Activated CD4-positive, alpha-beta T cell treated with anti-CD3 and anti-CD28 coated beads, Interleukin-2, amount 10 ng/mL, durations not matched to agents 7 days and 5 days (primary cell): ENCODE measurements around the gene ACP5. TPM values are rescaled to one million over a fixed set of nuclear protein-coding genes. Genes with fewer than 3 reads are reported as not detected.

Source experiments
- CTCF ChIA-PET: fragments of 350-600 bp; sonication (Branson Sonifier 250); formaldehyde crosslinking; loops from one replicate; lab custom pipeline; 2021; ENCODE audit warnings: antibody characterized with exemption; lab: Charles Lee
- POLR2A ChIA-PET: fragments of 350-600 bp; sonication (Branson Sonifier 250); formaldehyde crosslinking; loops from one replicate; lab custom pipeline; 2021; ENCODE audit warnings: antibody characterized with exemption; lab: Charles Lee
- DNase-seq: peaks from one replicate; pipeline ENCODE4 v3.0.0-alpha.2; 2020
- H3K27ac Mint-ChIP-seq: one replicate; pipeline ENCODE4 v1.8.0; 2021; ENCODE audit warnings: mild to moderate bottlenecking, moderate library complexity, mixed read lengths
- H3K27me3 Mint-ChIP-seq: one replicate; pipeline ENCODE4 v1.8.0; 2021; ENCODE audit warnings: mixed read lengths
- H3K36me3 Mint-ChIP-seq: one replicate; pipeline ENCODE4 v1.8.0; 2021; ENCODE audit warnings: low read depth, mixed read lengths
- H3K4me1 Mint-ChIP-seq: one replicate; pipeline ENCODE4 v1.8.0; 2021; ENCODE audit warnings: mixed read lengths
- H3K4me3 Mint-ChIP-seq: one replicate; pipeline ENCODE4 v1.8.0; 2021; ENCODE audit warnings: mild to moderate bottlenecking, moderate library complexity, mixed read lengths
- H3K9me3 Mint-ChIP-seq: one replicate; pipeline ENCODE4 v1.8.0; 2021; ENCODE audit warnings: mixed read lengths
- total RNA-seq, 2 experiments: library from RNA; stranded (reverse); gene quantifications; one replicate each; pipeline ENCODE4 v1.2.3, GENCODE V29; 2021

ACP5 gene
- total RNA-seq, 2 experiments from 2014 or later = 27.5 to 33.9 TPM

DNA sequence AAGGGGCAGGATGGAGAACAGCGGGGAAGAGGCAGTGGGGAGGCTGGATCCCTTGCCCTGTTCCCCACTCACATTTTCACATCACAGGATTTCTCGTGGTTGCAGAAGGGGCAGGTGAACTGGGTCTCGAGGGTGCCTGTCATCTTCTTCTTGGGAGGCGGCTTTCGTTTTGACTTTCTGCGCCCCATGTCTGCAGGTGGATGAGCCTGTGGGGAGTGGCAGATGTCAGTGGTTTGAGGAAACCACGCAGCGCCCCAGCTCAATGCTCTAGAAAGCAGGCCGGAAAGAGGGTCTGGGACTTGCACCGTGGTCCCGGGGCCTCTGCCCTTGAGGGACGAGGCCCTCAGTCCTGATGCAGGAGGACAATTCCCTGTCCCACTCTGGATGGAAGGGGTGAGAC, 23.3 kb downstream of the ACP5 start:
- H3K36me3 Mint-ChIP-seq = peaks cover 20% of the 10 kb centered on the region
- POLR2A ChIA-PET = no interaction called here
- CTCF ChIA-PET = interaction anchor here (1.1 to 1.6 kb wide), 2 partner anchors 18 to 27 kb away, joined by 3 to 6 read pairs; no protein-coding TSS in a partner anchor
- H3K27ac Mint-ChIP-seq = peak overlapping the region; percentile 74
- peak; percentile 31 for DNase-seq
- H3K4me3 Mint-ChIP-seq = no peak overlapping the region
- H3K27me3 Mint-ChIP-seq = no peaks in the 10 kb centered on the region
- peaks cover 38% of the 10 kb centered on the region for H3K4me1 Mint-ChIP-seq
- H3K9me3 Mint-ChIP-seq = no peaks in the 10 kb centered on the region

GRCh38 chr19:11552666-11553372, 24.6 kb downstream of the ACP5 start:
- no peak overlapping the region for H3K4me3 Mint-ChIP-seq
- CTCF ChIA-PET = interaction anchor here (0.8 to 1.9 kb wide), 3 partner anchors 8 to 39 kb away, joined by 3 to 6 read pairs (median 4); no protein-coding TSS in a partner anchor
- DNase-seq = no peak
- H3K27me3 Mint-ChIP-seq = no peaks in the 10 kb centered on the region
- H3K27ac Mint-ChIP-seq = peak overlapping the region; percentile 11
- POLR2A ChIA-PET = no interaction called here
- no peaks in the 10 kb centered on the region for H3K9me3 Mint-ChIP-seq
- H3K36me3 Mint-ChIP-seq = peaks cover 20% of the 10 kb centered on the region
- H3K4me1 Mint-ChIP-seq = peaks cover 31% of the 10 kb centered on the region

DNA sequence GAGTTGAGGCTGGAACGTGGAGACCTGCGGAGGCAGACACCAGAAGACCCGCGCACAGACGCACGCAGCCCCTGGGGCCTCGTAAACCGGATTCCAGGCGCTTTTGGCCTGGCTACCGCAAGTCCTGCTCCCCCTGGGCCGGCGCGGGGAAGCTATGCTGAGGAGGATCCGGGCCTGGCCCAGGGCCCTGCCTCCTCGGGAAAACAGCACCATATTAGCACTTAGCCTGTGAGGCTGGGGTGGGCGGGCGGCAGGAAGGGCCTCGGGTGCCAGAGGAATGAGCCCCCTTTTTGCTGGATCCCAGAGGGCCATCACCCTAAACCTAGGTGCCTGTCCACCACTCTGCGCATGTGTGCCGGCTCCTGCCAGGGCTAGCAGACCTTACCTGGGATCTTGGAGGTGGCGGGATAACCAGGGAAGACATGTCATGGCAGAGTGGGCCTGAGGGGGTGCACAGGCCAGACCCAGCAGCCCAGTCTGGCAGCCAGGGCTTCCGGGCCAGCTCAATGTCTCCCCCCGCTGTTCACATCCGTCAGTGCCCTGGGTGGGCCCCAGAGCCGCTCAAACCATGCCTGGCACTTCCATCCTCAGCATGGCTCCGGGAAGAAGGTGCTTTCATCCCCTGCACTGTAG, 25.7 kb downstream of the ACP5 start:
- Mint-ChIP-seq H3K4me3 (no peak overlapping the region), H3K36me3 (peaks cover 18% of the 10 kb centered on the region), H3K27me3 (no peaks in the 10 kb centered on the region), H3K27ac (no peak overlapping the region), H3K9me3 (no peaks in the 10 kb centered on the region), H3K4me1 (peaks cover 24% of the 10 kb centered on the region)
- CTCF ChIA-PET = interaction anchor here (0.8 to 1.9 kb wide), 4 partner anchors 9 to 38 kb away, joined by 3 to 6 read pairs (median 4); no protein-coding TSS in a partner anchor
- DNase-seq = no peak
- POLR2A ChIA-PET = no interaction called here

DNA sequence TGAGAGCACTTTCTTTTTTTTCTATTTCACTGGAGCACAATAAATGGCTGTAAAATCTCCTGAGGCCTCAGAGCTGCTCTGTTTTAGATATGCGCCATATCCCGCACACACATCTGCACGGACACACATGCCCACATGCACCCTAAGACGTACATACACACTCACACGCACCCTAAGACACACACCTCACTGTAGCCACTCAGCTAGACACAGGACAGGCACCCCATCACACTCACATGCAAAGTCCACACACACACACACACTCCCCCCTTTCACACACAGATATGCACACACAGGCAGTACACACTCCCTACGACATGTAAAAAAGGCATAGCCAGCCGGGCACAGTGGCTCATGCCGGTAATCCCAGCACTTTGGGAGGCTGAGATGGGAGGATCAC, 27.2 kb downstream of the ACP5 start:
- H3K4me3 Mint-ChIP-seq = no peak overlapping the region
- no peak for DNase-seq
- H3K36me3 Mint-ChIP-seq = peaks cover 13% of the 10 kb centered on the region
- no peaks in the 10 kb centered on the region for H3K9me3 Mint-ChIP-seq
- peaks cover 15% of the 10 kb centered on the region for H3K4me1 Mint-ChIP-seq
- no peak overlapping the region for H3K27ac Mint-ChIP-seq
- H3K27me3 Mint-ChIP-seq = no peaks in the 10 kb centered on the region
- ChIA-PET CTCF (no interaction called here), POLR2A (no interaction called here)

DNA sequence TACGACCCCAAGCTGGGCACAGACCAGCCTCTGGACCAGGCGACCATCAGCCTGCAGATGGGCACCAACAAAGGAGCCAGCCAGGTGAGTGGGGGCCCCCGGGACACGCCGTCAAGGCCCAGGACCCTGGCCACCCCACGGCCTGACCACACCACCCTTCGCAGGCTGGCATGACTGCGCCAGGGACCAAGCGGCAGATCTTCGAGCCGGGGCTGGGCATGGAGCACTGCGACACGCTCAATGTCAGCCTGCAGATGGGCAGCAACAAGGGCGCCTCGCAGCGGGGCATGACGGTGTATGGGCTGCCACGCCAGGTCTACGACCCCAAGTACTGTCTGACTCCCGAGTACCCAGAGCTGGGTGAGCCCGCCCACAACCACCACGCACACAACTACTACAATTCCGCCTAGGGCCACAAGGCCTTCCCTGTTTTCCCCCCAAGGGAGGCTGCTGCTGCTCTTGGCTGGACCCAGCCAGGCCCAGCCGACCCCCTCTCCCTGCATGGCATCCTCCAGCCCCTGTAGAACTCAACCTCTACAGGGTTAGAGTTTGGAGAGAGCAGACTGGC, 28.0 kb downstream of the ACP5 start:
- Mint-ChIP-seq H3K9me3 (no peaks in the 10 kb centered on the region), H3K36me3 (peaks cover 13% of the 10 kb centered on the region), H3K27ac (no peak overlapping the region), H3K4me3 (no peak overlapping the region), H3K4me1 (peaks cover 14% of the 10 kb centered on the region), H3K27me3 (no peaks in the 10 kb centered on the region)
- ChIA-PET CTCF (interaction anchor here (1.0 to 1.3 kb wide), 2 partner anchors 13 to 29 kb away, joined by 3 to 5 read pairs; no protein-coding TSS in a partner anchor), POLR2A (no interaction called here)
- no peak for DNase-seq

GRCh38 chr19:11547929-11548700, 29.3 kb downstream of the ACP5 start:
- Mint-ChIP-seq H3K36me3 (peaks cover 5% of the 10 kb centered on the region), H3K27me3 (no peaks in the 10 kb centered on the region), H3K27ac (no peak overlapping the region), H3K4me1 (peaks cover 1% of the 10 kb centered on the region), H3K4me3 (no peak overlapping the region), H3K9me3 (no peaks in the 10 kb centered on the region)
- POLR2A ChIA-PET = no interaction called here
- CTCF ChIA-PET = interaction anchor here (0.7 to 2.5 kb wide), 2 partner anchors 12 to 52 kb away, joined by 4 to 9 read pairs; no protein-coding TSS in a partner anchor
- no peak for DNase-seq

GRCh38 chr19:11541238-11541637, 36.2 kb downstream of the ACP5 start:
- Mint-ChIP-seq H3K27ac (no peak overlapping the region), H3K4me1 (peaks cover 4% of the 10 kb centered on the region), H3K4me3 (no peak overlapping the region), H3K27me3 (peaks cover 17% of the 10 kb centered on the region), H3K36me3 (no peaks in the 10 kb centered on the region), H3K9me3 (no peaks in the 10 kb centered on the region)
- DNase-seq = no peak
- ChIA-PET POLR2A (no interaction called here), CTCF (interaction anchor here (0.6 to 0.8 kb wide), 2 partner anchors 18 to 372 kb away, joined by 3 read pairs; no protein-coding TSS in a partner anchor)

DNA sequence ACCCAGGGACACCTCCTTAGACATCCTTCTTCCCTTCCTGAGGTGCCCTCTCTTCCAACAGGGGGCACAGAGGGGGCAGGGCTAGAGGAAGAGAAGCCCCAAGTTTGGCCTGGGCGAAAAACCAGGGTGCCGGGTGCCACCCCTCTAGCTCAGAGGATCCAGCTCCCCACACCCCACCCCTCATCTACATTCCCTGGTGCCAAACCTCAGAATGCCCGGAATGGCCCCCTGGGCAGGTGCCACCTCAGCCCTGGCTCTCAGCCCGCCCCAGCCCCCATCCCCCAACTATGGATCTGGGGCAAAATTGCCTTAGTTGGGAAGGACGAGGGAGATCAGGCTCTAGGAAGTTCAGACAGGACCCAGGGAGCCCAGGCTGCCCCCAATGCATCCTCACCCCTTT, 36.8 kb downstream of the ACP5 start:
- peaks cover 6% of the 10 kb centered on the region for H3K4me1 Mint-ChIP-seq

DNA sequence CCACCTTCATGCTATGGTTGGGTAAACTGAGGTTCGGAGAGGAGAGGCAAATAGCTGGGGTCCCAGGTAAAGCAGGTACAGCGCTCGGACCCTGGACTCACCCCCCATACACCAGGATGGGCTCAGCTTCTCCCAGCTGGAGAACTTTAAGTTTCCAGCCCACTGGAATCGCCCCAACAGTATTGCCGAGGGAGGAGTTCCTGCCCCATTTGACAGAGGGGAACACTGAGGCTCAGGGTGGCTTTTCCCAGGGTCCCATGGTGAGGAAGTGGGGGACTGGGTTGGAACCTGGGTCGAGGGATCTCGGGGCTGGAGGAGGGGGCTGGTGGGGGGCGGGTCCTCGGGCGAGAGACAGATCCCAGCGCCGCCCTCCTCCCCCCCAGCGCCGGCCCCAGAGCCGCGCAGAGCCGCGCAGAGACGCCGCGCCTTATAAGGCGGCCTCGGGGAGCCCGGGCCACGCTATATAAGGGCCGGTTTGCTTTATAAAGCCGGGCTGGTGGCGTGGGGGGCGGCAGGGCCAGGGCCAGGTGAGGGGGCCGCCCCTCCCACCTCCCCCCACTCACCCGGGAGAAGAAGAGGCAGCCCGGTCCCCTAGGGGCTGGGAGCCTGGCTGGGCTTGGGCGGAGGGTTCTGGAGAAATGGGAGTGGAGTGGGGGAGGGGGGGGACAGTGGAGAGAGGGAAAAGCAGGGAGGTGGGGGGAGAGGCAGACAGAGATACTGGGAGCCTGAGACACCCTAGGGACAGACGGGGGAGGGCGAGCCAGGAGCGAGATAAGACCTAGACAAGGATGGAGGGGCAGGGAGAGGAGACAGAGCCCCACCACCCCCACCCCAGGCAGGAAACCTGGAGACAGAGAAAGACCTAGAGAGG, 37.7 kb downstream of the ACP5 start:
- CTCF ChIA-PET = interaction anchor here (0.8 to 1.3 kb wide), 2 partner anchors 19 to 41 kb away, joined by 4 to 5 read pairs; no protein-coding TSS in a partner anchor
- POLR2A ChIA-PET = no interaction called here

More for the DNA sequence above, 36.8 kb downstream of the ACP5 start:
- Mint-ChIP-seq H3K27me3 (peaks cover 17% of the 10 kb centered on the region), H3K27ac (no peak overlapping the region), H3K4me3 (no peak overlapping the region), H3K9me3 (no peaks in the 10 kb centered on the region), H3K36me3 (no peaks in the 10 kb centered on the region)
- DNase-seq = no peak
- POLR2A ChIA-PET = no interaction called here
- CTCF ChIA-PET = interaction anchor here (0.6 to 0.8 kb wide), 2 partner anchors 18 to 371 kb away, joined by 3 read pairs; no protein-coding TSS in a partner anchor

DNA sequence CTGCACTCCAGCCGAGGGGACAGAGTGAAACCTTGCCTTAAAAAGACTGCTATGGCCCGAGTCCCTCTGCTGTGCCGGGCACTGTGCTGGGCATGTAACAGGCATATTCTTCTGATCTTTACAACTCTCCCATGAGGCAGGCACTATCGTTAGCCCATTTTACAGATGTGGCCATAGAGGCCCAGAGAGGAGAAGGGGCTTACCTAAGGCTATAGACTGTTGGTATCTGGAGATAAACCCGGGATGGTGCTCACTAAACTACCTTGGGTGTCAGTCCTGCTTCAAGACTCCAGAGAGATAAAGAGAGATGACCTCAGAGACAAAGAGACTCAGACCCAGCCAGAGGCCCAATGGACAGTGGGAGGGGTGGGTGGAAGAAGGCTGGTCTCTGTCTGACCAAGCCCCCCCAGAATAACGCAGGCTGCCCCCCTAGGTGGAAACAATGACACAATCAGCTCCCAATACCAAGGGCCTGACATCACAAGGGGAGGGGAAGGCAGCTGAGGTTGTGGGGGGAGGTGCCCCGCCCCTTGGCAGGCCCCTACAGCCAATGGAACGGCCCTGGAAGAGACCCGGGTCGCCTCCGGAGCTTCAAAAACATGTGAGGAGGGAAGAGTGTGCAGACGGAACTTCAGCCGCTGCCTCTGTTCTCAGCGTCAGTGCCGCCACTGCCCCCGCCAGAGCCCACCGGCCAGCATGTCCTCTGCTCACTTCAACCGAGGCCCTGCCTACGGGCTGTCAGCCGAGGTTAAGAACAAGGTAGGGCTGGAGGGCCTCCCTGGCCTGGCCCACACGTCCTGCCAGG, 39.0 kb downstream of the ACP5 start, which contains the start of gene CNN1:
TSS of gene CNN1 (plus strand) at position 620 of the 805 bp plus-strand sequence. CDS start at position 697, 77 bp downstream.
- Mint-ChIP-seq H3K27ac (no peak within 1 kb of the TSS), H3K4me3 (no peak within 1 kb of the TSS), H3K27me3 (peaks cover 17% of the 10 kb centered on the region), H3K9me3 (no peaks in the 10 kb centered on the region), H3K4me1 (peaks cover 11% of the 10 kb centered on the region), H3K36me3 (no peaks in the 10 kb centered on the region)
- no peak for DNase-seq
- CTCF ChIA-PET = interaction anchor here (0.8 to 1.3 kb wide), 2 partner anchors 20 to 42 kb away, joined by 4 to 5 read pairs; no protein-coding TSS in a partner anchor
- POLR2A ChIA-PET = interaction anchor here (0.6 kb wide), 1 partner anchor 17 kb away, joined by 3 read pairs; no protein-coding TSS in a partner anchor

More for the DNA sequence above, 37.7 kb downstream of the ACP5 start:
- Mint-ChIP-seq H3K4me1 (peaks cover 11% of the 10 kb centered on the region), H3K9me3 (no peaks in the 10 kb centered on the region), H3K4me3 (no peak overlapping the region), H3K27ac (no peak overlapping the region), H3K36me3 (no peaks in the 10 kb centered on the region), H3K27me3 (peaks cover 17% of the 10 kb centered on the region)
- DNase-seq = no peak
